GM15510 (cell line): ENCODE measurements around the gene UBE2J1.

ENCODE experiments used
- POLR2A ChIP-seq: IDR thresholded peaks from 3 replicates; pipeline ENCODE4 v1.6.1; 2011; ENCODE audit warnings: borderline replicate concordance; ENCODE audit not compliant: insufficient read length; ENCODE audit errors: extremely low read depth

The UBE2J1 gene

GRCh38 chr6:89348372-89348771, 4.2 kb downstream of the UBE2J1 start:
- TF ChIP-seq POLR2A = no peak

GRCh38 chr6:89347825-89348224, 4.7 kb downstream of the UBE2J1 start:
- TF ChIP-seq POLR2A = no peak

GRCh38 chr6:89346433-89346832, 6.1 kb downstream of the UBE2J1 start:
- TF ChIP-seq POLR2A = no peak

- TF ChIP-seq POLR2A = no peak
These were observed 13.0 kb downstream of the UBE2J1 start for GRCh38 chr6:89339565-89339964.

GRCh38 chr6:89335164-89335563, 17.4 kb downstream of the UBE2J1 start:
- no peak for TF ChIP-seq POLR2A

- TF ChIP-seq POLR2A = no peak
These were observed 21.6 kb downstream of the UBE2J1 start for GRCh38 chr6:89330910-89331309.

- TF ChIP-seq POLR2A = no peak
These were observed 23.5 kb downstream of the UBE2J1 start for GRCh38 chr6:89328976-89329375.

- no peak for TF ChIP-seq POLR2A
These were observed 28.2 kb downstream of the UBE2J1 start for GRCh38 chr6:89324304-89324703.

GRCh38 chr6:89323511-89323971, 29.0 kb downstream of the UBE2J1 start:
- no peak for TF ChIP-seq POLR2A

GRCh38 chr6:89321131-89321970, 31.2 kb downstream of the UBE2J1 start:
- TF ChIP-seq POLR2A = no peak

- no peak for TF ChIP-seq POLR2A
These were observed 32.4 kb downstream of the UBE2J1 start for GRCh38 chr6:89320012-89320559.

GRCh38 chr6:89317067-89317466, 35.5 kb downstream of the UBE2J1 start:
- TF ChIP-seq POLR2A = no peak

GRCh38 chr6:89315249-89315885, 37.2 kb downstream of the UBE2J1 start, which contains the start of gene GABRR2:
TSS of gene GABRR2 (minus strand) at chr6:89315299. CDS start at chr6:89315165, 134 bp downstream.
- no peak for TF ChIP-seq POLR2A

- no peak for TF ChIP-seq POLR2A
These were observed 37.8 kb downstream of the UBE2J1 start for GRCh38 chr6:89314692-89315091.

- no peak for TF ChIP-seq POLR2A
These were observed 39.5 kb downstream of the UBE2J1 start for GRCh38 chr6:89313006-89313405.
